Measurements from ENCODE around the gene APMAP. TPM values are rescaled to one million over a fixed set of nuclear protein-coding genes. Genes with fewer than 3 reads are reported as not detected.
"Not testable (repeated sequence)": the region's sequence is repeated elsewhere in the genome, so short reads cannot be mapped to it uniquely, and the experiment has no call there.

Gene APMAP
- polyA plus RNA-seq, 1 donor = 92.2 TPM

DNA sequence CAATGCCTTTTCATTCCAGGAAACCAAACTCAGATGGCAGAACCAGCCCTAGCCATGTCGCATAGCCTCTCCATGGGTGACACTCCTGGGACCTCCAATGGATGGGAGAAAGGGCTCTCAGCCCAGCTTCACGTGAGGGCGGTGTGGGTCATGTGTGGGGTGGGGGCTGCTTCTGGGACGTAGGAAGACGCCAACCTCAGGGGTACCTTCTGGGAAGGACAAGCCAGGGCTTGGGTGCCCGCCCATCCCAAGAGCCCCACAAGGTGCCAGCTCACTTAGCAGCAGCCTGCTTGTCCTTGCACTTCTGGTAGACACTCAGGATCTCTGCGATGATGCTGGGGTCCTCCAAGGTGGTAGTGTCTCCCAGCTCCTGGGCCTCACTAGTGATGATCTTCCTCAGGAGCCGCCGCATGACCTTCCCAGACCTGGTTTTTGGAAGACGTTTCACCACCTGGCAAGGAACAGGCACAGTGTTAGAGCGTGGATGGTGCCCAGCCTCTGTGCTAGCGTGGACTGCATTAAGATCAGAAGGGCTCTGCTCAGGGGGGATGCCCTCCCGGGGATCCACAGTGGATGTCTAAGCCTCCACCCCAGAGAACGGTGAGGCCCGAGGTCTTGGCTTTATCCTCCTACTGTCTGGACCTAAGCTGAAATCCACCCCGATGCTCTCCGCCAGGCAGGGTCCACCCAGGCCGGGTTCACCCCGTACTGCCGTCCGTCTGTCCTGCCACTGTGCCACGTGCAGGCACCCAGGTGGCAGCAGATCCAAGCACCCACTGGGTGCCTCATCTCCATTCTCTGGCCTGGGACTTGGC lies 15.1 kb upstream of the APMAP start:
- no peak for DNase-seq

DNA sequence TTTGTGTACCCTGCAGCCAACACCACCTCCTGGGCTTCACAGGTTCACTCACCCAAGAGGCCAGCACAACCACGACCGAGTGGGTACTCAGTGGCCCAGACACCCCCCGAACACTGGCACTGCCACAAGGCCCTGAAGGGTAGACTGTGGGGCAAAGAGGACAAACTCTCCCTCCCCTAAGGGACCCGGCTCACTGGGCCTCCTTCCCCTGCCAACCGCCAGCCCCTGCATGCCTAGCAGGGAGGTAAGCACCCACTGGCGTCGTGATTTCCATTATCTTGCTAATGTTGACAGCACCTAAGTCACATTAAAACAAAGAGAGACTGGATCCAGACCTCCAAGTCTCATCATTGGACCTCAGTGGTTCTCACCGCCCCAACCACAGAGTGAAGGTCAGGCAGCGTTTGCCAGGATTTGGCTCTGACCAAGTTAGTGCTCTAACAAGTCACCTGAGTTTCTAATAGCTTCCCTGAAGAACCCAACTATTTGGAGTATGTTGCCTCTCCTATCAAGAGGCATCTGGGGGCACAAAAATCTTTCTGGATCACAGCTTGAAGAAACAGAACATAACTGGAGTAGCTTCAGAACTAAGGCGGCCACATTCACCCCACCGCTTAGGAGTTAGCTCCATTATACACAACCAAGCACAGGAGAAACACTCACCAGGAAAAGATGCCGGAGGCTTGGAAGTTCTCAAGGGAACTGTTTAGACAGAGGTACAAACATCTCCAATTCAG lies 14.0 kb upstream of the APMAP start:
- DNase-seq = no peak

DNA sequence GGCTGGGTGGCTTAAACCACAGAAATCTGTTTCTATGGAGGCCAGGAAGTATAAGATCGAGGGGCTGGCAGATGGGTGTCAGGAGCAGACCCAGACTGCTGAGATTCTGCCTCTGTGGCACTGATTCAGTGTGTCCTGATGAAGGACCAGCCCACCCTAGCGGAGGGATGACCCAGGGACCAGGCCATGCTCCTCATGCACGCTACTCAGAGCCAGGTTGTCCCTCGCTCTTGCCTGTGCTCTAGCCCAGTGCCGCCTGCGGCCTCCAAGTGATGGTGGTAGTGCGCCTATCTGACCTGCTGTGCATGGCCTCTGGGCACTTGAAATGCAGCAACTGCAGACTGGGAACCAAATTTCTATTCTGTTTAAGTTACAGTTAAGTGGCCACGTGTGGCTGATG lies 13.1 kb upstream of the APMAP start:
- no peak for DNase-seq

DNA sequence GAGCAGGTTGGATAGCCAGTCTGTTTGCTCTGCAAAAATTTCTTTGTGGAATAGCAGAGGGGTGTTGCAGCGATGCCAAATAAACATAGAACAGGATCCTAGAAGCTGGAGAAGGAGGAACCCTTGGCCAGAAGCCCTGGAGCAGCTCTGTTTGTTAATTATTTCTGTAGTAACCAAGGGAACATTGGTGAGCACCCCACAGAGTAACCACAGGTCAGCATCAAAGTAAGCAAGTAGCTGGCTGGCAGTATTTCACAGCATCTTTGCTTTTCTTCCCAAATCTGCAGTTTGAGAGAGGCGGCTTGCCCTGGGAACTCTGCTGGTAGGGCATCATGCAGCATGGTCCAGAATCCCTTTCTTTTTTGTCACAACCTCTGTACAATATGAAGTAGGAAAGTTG lies 12.7 kb upstream of the APMAP start:
- DNase-seq = no peak

DNA sequence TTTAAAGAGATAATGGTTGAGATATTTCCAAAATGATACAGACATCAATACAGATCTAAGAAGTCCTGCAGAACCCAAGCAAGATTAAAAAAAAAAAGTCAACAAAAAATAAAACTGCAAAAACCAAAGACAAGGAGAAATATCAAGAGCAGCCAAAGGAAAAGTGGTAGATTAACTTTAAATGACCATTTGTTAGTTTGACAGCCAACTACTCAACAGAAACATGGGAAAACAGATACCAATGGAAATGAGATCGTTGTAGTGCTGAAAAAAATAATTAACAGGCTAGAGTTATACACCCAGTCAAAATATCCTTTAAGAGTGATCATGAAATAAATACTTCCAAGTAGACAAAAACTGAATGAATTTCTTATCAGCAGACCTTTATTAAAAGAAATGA lies 10.5 kb upstream of the APMAP start:
- no peak for DNase-seq

DNA sequence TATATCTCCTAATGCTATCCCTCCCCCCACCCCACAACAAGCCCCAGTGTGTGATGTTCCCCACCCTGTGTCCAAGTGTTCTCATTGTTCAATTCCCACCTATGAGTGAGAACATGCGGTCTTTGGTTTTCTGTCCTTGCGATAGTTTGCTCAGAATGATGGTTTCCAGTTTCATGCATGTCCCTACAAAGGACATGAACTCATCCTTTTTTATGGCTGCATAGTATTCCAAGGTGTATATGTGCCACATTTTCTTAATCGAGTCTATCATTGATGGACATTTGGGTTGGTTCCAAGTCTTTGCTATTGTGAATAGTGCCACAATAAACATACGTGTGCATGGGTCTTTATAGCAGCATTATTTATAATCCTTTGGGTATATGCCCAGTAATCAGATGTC lies 8.8 kb upstream of the APMAP start:
- not testable (repeated sequence) for DNase-seq

DNA sequence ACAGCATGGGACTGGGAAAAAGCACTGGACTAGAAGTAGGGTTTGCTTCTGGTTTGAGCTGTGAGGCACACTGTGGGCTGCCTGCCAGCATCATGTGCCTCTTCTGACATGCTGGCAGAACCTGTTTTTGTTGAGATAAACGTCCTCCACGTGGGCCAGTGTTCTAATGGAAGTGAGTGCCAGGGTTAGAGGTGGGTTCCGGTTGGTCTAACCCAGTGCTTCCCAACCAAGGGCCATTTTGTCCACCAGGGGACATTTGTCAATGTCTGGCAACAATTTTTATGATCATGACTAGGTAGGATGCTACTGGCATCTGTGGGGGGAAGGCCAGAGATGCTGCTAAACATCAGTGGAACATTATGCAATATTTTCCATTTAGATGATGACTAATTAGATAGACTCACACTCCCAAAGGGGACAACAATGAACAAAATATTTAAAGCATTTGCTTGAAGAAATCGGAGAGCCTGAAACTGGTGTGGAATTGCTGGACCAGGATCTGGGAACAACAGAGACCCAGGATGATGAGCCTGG lies 7.8 kb upstream of the APMAP start:
- no peak for DNase-seq

DNA sequence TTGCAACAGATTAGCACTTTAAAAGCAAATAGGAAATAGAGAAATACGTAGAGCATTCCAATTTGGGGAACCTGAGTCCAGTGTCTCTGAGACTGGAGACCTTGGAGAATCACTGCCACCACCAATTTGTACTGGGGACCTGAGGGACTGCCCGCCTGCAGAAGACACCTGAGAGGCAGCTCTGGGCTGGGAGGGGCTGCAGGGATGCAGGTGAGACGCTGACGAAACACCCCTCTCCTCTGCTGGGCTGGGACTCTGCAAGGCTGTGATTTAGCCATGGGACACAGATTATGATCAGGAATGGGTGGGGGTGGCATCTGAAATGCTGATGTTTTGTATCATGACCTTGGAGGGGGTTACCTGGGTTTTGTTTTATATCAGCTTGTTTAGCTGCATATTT lies 7.0 kb upstream of the APMAP start:
- no peak for DNase-seq

DNA sequence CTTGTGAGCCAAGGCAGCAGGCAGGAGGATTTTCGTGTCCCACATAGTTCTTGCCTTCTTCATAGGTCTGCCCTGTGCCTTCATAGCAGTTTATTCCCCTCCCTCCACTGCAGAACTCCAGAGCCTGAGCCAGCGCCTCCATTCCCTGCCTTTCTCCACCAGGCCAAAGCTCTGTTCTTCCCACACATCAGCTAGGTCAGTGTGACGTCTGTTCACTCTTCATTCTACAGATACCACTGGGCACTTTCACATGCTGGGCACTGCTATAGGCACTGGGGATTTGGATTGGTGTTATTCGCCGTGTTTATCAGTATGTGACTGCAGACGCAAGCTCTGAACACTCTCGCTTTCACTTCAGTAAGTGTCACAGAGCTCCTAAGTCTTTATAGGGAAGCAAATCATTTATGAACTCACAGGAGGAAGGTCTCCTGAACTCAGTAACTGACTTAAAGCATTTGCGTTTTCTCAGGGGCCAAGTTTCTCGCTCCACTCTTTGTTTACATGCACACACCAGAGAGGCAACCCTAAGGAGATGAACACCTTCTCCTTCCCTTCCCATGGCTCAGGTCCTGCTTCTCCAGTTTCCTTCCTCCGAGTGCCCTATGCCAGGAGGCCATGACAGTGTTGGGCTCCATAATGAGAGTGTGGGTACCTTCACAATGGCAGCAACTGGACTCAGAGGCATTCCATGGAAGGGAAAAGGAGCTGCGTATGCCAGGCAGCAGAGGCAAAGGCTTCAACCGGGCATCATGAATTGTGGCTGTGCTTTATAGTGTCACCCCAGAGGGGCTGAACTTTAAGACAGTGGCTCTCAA lies 6.3 kb upstream of the APMAP start:
- DNase-seq = no peak

DNA sequence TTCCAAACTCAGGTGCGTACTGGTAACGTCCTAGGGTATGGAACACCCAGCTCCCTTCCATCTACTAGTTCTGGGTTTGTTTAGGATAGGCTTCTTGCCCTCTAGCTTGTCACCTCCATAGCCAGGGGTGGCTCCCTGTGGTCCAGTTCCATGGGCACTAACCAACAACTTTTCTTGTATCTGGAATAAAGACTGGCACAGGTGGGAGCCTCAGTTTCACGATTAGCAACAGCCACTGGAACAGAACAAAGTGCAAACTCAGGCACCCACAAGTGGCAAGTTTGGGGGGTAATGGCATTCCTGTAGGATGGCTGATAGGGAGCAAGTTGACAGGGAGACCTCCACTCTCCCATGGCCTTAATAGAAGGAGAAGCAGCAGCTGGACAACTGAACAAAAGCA lies 5.6 kb upstream of the APMAP start:
- DNase-seq = no peak

DNA sequence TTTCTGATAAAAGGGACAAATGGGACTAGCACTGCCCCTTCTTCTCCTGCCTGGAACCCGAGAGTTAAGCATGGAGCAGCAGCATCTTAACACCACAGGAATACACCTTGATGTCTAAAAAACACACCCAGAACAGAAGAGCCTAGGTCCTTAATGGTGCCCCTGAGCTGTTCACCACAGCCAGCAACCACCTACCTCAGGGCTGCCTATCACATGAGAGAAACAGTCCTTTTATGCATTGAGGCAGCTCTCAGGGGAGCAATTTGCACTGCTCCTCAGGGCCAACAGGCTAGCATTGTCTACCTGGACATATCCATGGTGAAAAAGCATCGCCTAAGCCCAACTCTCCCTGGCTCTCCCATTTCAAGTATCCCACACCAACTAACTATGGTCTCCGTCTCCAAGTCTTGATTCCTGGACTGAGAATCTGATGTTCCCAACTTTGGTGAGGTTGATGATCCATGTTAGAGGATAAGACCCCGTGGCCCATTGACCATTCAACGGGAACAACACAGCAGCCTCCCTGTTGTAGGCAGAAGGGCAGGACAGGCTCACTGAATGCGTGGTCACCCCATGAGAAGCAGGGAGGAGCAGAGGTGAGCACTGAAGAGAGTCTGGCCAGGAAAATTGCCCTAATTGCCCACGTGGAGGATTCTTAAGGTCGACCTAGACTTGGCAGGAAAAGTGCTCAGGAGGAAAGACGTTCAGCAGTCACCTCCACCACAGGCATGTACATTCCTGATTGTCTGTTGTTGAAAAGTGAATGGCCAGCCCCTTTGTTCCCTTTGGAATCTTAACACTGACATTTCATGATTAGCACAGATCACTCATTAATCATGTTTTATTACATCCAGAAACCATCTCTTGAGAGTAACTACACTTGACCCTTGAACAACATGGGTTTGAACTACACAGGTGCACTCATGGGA lies 4.2 kb upstream of the APMAP start:
- no peak for DNase-seq

DNA sequence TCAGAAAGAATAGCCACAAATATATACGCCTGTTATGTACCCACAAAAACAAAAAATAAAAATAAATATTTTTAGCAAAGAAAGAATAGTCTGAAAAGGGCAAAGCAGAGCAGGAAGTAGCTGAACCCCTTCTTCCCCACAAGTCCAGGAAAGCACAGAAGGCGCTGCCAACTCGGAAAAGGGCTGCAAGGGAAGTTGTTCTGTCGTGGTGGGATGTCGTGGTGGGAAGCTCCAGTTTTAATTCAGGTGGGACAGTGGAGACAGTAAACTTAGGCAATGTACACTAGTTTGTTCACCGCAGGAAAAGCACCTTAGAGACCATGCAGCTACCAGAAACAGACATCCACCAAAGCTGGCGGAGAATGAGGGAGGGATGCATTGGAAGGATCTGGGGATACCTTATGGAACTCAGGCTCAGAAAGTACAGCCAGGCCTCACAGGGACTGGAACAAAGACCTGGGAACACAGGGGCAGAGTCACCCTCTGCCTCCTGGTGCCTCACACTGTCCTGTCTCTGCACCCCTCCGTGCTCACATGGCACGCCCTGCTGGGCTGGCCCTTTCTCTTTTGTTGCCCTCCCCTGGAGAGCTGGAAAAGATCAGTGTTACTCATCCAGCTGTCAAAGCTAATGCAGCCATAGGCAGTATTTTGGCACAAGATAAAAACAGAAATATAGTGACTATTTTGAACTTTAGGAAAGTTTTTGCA lies 3.3 kb upstream of the APMAP start:
- no peak for DNase-seq

DNA sequence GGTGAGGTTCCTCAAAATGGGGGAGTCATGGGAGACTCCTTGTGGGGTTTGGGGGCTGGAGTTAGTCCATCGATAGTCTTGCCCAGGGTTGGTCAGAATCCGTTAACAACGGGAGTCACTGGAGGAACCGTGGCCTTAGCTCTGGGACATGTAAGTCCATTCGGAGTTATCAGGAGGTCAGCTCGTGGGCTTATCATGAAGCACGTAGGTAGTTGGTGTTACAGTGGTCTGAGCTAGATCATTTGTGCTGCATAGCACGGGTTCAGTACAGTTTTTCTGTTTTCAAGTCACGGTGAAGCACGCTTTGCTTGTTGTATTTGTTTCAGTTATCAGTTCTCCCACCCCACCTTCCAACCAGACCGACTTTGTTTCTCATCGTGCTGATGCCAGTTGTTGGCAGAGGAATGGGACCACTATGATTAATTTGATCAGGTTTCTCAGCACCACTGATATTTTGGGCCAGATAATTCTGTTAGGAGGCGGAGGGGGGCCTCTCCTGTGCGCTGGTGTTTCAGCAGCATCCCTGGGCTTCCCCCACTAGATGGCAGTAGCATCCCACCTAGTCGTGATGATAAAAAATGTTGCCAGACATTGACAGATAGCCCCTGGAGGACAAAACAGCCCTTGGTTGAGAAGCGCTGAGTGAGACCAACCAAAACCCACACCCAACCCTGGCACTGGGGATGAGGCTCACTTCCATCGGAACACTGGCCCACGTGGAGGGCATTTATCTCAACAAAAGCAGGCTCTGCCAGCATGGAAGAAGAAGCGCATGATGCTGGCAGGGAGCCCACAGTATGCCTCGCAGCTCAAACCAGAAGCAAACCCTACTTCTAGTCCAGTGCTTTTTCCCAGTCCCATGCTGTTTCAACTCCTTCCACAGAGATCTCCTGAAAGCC lies 2.2 kb upstream of the APMAP start:
- peak; percentile 84 for DNase-seq

DNA sequence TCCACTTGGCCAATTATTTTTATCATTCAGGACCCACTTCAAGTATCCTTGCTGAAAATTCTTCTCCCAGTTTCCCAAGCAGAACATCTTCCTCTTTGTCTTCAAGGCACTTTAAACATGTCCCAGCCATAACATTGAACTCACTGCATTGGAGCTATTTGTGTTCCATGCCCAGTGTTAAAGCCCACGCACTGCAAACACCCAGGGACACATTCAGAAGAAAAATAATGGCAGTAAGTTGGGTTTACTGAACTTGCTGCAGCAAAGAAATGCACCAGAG lies 1.6 kb upstream of the APMAP start:
- DNase-seq = no peak

DNA sequence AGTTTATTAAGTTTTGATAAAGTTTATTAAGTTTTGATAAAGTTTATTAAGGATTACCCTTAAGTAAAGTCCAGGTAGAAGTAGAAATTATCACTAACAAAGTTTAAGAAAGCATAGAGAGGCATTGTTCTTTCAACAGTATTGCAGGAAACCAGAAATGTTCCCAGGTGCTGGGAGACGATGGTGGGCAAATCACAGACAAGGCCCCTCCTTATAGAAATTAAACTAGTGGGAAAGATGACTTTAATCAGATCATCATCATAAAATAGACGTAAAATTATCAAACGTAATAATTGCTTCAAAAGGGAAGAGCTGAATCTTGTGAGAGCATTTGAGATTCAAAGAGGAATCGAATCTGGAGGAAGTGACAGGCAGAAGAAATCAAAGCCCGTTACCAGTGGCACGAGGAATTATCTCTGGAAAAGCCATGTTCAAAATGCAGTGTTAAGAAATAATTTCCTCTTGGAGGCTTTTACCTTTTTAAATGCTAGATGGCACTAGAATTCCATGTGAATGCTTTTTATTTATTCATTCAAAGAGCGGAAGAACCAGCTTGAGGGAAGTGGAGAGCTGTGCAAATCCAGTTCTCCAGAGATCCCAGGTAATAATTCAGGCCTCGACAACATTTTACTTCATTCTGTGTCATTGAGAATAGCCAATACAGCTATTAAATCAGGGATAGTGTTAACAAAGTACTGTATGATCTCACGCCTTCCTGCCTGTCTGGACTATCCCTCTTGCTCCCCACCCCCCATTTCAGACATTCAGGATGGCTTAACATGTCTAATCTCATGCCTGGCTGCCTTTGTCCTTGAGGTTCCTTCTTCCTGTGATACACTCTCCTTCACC lies 1.0 kb upstream of the APMAP start:
- peak; percentile 39 for DNase-seq

DNA sequence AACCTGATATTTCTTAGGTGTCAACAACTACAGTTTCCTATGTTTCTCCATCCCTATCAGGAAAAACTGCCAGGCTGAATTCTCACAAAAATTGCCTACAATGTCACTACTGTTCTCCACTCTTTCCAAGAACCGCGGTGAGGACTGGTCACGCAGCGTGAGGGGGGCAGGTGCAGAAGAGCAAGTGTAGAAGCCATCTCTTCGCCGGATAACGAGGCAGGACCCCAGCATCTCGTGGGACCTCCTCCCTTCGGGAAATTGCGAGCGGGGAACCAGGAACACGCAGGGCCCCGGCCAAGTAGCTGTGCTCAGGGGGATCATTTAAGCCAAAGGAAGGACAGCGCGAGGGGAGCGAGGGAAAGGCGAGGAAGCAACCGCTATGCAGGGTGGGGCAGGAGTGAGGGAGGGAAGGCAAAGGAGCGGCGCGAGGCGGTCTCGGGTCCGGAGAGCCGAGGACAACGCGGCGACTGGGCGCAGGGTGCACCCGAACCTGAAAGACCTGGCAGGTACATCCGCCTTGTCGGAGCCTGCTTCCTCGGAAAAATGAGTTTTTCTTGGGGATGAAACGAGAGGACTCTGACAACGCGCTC lies 559 bp downstream of the APMAP start:
- no peak for DNase-seq

DNA sequence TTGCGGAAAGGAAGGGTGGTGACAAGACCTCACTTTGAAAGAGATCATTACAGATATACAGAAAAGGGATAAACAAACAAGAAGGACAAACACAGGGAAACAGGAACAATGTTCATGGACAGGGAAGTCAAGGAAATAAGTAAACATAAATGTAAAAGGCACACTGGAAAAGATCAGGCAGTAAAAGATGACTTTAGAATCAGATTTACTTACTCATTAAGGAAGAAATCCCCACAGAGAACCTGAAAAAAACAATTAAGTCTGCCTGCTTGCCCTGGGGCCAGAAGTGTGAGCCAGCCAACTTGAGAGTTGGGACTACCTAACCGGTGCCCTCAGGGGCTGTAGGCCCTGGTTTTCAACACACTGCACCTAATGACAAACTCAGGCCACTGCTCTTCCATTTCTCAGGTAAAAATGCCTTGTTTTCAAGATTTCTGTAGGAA lies 1.7 kb downstream of the APMAP start:
- no peak for DNase-seq

DNA sequence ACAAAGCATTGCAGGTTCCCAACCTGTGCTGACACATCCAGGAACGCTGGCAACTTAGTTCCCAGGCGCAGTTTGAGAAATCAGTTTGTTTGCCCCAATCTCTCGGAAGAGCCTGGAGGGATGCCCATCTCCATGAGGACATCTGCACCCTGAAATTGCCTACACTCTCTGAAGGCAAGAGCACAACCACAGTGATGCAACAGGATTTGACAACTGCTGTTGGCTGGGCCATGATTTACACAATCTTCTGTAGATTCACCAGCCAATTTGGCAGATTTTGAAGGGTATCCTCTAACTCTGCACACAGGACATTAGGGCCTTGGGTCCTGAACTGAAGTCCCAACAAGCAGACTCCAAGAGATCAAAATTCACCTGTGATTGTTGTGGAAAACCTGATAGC lies 3.4 kb downstream of the APMAP start:
- no peak for DNase-seq
